Lower leg skin (tissue), 4 donors: ENCODE results near the gene THSD7B. TPM values are rescaled to one million over a fixed set of nuclear protein-coding genes. Genes with fewer than 3 reads are reported as not detected.

Experiments
- DNase-seq, 2 donors: peaks; one replicate each; pipeline ENCODE4 v3.0.0-alpha.2; 2019; ENCODE audit warnings: low spot score in 2 of 2
- H3K4me3 ChIP-seq: fragments of 200-600 bp; sonication (generic); 2 replicates; pipeline ENCODE4 v1.5.1; 2017; ENCODE audit warnings: mild to moderate bottlenecking, low read depth; ENCODE audit not compliant: poor library complexity, severe bottlenecking
- CTCF ChIP-seq, 3 donors: fragments of 450-650 bp; IDR thresholded peaks; one replicate each; pipeline ENCODE4 v1.5.1; 2016; ENCODE audit warnings: antibody characterized with exemption in 3 of 3, mild to moderate bottlenecking in 3 of 3, moderate library complexity in 2 of 3
- POLR2A ChIP-seq, 2 donors: fragments of 450-650 bp; IDR thresholded peaks; one replicate each; pipeline ENCODE4 v1.6.1; 2016 to 2017; ENCODE audit warnings: antibody characterized with exemption in 2 of 2, mild to moderate bottlenecking in 1 of 2, moderate library complexity in 1 of 2
- WGBS, 2 donors: methylation state at CpG; one replicate each; pipeline ENCODE4 v1.1.5; 2018; 5-methylcytosine and 5-hydroxymethylcytosine counted together
- intact Hi-C: fragments of 100-400 bp; cut with DNase I; formaldehyde crosslinking; loops from one replicate; pipeline ENCODE4 v1.15.0; 2023; ENCODE audit warnings: low total_unique reads
- total RNA-seq, 4 donors: library from RNA; depleted of rRNA; stranded (reverse); fragments of >200 nt; gene quantifications; one replicate each; pipeline ENCODE4 v1.1.0, GENCODE V29; 2016

The THSD7B gene
- total RNA-seq, 4 donors from 2014 or later: not detected

- intact Hi-C loops: no loop called here
Measured at GRCh38 chr2:137511526-137511925, 746.2 kb downstream of the THSD7B start.

DNA sequence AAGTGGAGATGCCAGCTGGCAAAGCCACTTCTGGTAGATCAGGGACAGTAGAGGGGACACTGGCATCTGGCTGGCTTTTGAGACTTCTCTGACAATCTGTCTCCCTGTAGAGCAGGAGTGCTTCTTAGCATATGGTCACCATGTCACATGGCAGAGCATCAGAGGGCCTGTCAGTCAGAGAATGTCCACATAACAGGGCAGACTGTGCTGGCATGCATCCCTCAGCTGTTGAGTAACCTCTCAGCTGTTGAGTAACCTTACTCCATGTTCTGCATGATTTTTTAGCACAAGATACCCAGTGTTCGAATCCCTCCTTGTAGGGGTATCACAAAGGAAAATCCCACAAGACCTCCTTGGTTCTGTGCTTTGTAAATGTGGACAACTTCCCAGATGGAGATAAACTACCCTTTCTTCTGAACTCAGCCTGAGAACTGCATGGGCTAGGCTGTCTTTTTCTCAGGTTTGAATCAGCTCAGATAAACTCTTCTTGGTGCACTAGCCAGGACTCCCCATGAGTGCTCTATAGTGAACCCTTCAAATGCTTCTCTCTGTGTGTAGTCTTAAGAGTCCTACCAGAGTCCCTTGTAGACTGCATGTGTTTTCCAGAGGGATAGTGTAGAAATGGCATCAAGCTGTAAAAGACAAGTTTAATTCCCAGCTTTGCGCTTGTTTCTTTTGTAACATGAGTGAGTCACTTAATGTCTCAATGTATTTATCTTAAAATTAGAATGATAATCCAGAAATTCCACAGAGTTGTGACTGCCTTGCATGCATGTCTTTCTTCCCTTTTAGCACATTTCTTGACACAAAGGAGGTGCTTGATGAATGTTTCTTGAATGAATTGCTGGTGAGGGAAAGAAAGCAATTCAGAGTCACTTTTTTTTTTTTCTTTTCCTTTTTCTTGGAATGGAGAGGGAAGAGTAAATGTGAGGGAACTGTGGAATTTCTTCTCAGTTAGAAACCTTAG is 756.6 kb downstream of the THSD7B start:
- no peak for TF ChIP-seq CTCF (IDR thresholded peaks at IDR 0.05)
- TF ChIP-seq POLR2A (IDR thresholded peaks at IDR 0.05): no peak
- no peak overlapping the region for H3K4me3 ChIP-seq
- 66 to 77% methylated on average over 2 of the region's 2 CpGs for WGBS, 2 donors
- intact Hi-C loops: no loop called here
- DNase-seq: no peak

More at GRCh38 chr2:137511526-137511925, 746.2 kb downstream of the THSD7B start:
- no peak for DNase-seq
- WGBS, 2 donors: 75 to 81% methylated on average over 1 of the region's 1 CpG
- TF ChIP-seq POLR2A (IDR thresholded peaks at IDR 0.05) (no peak), CTCF (IDR thresholded peaks at IDR 0.05) (no peak)
- no peak overlapping the region for H3K4me3 ChIP-seq

- no peak for DNase-seq
- TF ChIP-seq POLR2A (IDR thresholded peaks at IDR 0.05) (no peak), CTCF (IDR thresholded peaks at IDR 0.05) (no peak)
- 67 to 81% methylated on average over 1 of the region's 1 CpG for WGBS, 2 donors
- H3K4me3 ChIP-seq: no peak overlapping the region
- intact Hi-C loops: no loop called here
Measured at GRCh38 chr2:137522620-137523011, 757.3 kb downstream of the THSD7B start.

GRCh38 chr2:137523931-137524330 is 758.6 kb downstream of the THSD7B start:
- intact Hi-C loops: no loop called here
- no peak for TF ChIP-seq POLR2A (IDR thresholded peaks at IDR 0.05)
- DNase-seq: no peak
- H3K4me3 ChIP-seq: no peak overlapping the region
- 46 to 67% methylated on average over 3 of the region's 3 CpGs for WGBS, 2 donors

DNA sequence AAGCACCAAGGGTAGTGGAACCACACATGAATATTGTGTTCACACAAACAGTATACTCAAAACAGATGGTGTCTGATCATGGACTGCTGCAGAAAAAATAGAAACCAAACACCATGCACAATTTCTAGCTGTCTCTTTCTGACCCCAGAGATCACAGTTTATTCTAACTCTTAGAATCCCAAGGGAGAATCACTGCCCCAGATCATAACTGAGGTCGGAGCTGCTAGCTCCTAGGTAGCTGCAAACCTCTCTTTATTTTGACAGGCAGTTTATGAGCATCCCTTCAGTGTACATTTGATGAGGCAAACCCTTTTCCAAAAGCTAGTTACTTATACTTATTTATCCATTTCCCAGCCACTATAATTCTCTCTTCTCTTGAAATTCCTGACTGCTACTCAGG is 759.8 kb downstream of the THSD7B start:
- WGBS, 2 donors: 48 to 51% methylated on average over 1 of the region's 1 CpG
- no peak overlapping the region for H3K4me3 ChIP-seq
- intact Hi-C loops: no loop called here
- DNase-seq: no peak
- no peak for TF ChIP-seq POLR2A (IDR thresholded peaks at IDR 0.05)
- no peak for TF ChIP-seq CTCF (IDR thresholded peaks at IDR 0.05)

DNA sequence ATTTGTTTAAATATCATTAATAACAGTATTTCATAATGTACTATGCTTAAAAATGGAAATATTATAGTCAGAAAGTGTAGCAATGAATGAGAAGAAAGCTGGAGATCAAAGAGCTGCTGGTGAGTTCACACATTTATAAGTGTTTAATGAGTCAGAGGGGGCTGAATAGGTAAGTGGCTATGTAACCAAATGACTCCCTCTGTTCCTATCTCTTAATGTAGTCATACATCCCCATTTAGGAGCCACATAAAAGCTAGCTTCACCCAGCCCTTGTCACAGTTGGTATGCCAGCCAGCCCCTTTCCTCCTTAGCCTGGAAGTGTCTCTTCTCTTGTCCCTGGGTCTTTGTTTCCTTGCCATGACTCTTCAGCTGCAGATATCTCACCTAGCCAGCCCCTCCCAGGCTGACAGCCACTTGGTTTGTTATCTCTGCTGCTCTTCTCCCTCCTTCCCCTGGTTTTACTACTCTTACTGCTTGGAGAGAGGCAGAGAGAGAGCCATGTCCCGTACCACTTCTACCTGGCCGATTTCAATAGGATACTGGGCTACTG is 760.4 kb downstream of the THSD7B start:
- no peak for DNase-seq
- intact Hi-C loops: no loop called here
- 85 to 91% methylated on average over 2 of the region's 2 CpGs for WGBS, 2 donors
- TF ChIP-seq CTCF (IDR thresholded peaks at IDR 0.05) (no peak), POLR2A (IDR thresholded peaks at IDR 0.05) (no peak)
- no peak overlapping the region for H3K4me3 ChIP-seq
